Stomach (tissue), 4 donors: ENCODE results near the gene ITGB3.

ENCODE experiments used
- POLR2A ChIP-seq, 4 donors: fragments of 450-650 bp; IDR thresholded peaks; one replicate each; pipeline ENCODE4 v1.6.1; 2016; ENCODE audit warnings: antibody characterized with exemption in 4 of 4, control low read depth in 2 of 4, mild to moderate bottlenecking in 1 of 4, moderate library complexity in 1 of 4
- POLR2AphosphoS5 ChIP-seq, 3 donors: sonication (generic); formaldehyde crosslinking; IDR thresholded peaks; one replicate each; pipeline ENCODE4 v1.6.1; 2016; ENCODE audit warnings: antibody characterized with exemption in 3 of 3
- TF ChIP-seq, protein P1 (sequence below), 7 experiments: fragments of 450-650 bp in 4 of 7; fragments of 200-600 bp in 3 of 7; sonication (generic) in 3 of 7; IDR thresholded peaks; one replicate each; pipeline ENCODE4 v1.5.1; 2016 to 2019; ENCODE audit warnings: antibody characterized with exemption in 7 of 7, control low read depth in 2 of 7, mild to moderate bottlenecking in 1 of 7

DNA sequence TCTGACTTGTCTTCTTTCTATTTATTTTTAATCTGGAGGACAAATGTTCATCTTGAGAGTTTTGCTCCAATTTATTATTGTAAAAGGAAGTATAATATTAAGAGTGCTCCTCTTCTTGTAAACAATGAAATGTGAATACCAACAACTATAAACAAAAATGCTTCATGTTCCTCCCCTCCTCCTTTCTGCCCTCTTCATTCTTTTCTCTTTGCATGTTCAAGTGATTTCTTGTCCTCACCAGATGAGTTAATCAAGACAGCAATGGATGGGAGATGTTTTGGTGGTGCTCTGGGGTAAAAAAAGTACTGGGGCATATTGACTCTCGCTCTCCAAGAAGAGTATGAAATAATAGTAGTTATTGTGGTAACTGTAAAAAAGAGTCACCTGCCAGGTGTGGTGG is 24.3 kb downstream of the ITGB3 start:
- TF ChIP-seq POLR2A (IDR thresholded peaks at IDR 0.05) (no peak), POLR2AphosphoS5 (IDR thresholded peaks at IDR 0.05) (no peak)
- TF ChIP-seq, protein P1, sequence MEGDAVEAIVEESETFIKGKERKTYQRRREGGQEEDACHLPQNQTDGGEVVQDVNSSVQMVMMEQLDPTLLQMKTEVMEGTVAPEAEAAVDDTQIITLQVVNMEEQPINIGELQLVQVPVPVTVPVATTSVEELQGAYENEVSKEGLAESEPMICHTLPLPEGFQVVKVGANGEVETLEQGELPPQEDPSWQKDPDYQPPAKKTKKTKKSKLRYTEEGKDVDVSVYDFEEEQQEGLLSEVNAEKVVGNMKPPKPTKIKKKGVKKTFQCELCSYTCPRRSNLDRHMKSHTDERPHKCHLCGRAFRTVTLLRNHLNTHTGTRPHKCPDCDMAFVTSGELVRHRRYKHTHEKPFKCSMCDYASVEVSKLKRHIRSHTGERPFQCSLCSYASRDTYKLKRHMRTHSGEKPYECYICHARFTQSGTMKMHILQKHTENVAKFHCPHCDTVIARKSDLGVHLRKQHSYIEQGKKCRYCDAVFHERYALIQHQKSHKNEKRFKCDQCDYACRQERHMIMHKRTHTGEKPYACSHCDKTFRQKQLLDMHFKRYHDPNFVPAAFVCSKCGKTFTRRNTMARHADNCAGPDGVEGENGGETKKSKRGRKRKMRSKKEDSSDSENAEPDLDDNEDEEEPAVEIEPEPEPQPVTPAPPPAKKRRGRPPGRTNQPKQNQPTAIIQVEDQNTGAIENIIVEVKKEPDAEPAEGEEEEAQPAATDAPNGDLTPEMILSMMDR (IDR thresholded peaks at IDR 0.05) = no peak
